GM19395 (cell line): Measurements from ENCODE around the gene ATP2B3.
"Not testable (repeated sequence)": the region's sequence is repeated elsewhere in the genome, so short reads cannot be mapped to it uniquely, and the experiment has no call there.

Experiments used
- ATAC-seq: cut with Tn5 transposase; IDR thresholded peaks from one replicate; pipeline ENCODE4 v1.9.1; 2021; ENCODE audit warnings: mild to moderate bottlenecking, moderate library complexity; ENCODE audit not compliant: unreplicated experiment

The ATP2B3 gene

GRCh38 chrX:153592091-153592833 is 74.8 kb downstream of the ATP2B3 start:
- ATAC-seq: no peak

- no peak for ATAC-seq
Observed at GRCh38 chrX:153592966-153593688, 75.7 kb downstream of the ATP2B3 start.

DNA sequence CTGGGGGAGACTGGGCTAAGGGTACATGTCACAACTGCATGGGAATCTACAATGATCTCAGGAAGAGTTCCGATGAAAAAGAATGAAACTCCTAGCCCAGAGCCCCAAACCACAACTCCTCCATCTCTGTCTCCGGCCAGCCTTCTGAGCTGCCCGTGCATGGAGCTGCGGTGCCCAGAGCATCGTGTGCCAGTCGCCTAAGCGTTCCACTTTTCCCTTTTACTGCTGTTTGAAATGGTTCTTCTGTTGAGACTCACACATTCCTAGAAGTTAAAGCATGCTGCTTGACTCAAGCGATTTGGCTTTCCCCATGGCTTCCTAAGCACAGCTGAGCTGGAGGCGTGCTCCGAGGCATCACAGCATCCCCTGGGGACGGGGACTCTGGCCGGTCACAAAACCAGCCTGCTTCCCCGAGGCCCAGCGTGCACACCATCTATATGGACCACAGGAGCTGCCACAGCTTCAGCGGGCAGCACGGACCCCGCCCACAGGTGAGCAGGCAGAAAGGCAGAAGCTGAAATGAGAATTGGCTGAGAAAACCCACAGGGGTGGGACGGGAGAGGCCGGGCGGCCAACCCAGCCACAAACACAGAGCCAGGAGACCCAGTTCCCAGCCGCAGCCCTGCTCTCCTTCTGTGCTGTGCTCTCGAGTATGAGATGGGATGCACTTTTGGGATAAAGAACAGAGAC is 76.5 kb downstream of the ATP2B3 start:
- ATAC-seq: no peak

DNA sequence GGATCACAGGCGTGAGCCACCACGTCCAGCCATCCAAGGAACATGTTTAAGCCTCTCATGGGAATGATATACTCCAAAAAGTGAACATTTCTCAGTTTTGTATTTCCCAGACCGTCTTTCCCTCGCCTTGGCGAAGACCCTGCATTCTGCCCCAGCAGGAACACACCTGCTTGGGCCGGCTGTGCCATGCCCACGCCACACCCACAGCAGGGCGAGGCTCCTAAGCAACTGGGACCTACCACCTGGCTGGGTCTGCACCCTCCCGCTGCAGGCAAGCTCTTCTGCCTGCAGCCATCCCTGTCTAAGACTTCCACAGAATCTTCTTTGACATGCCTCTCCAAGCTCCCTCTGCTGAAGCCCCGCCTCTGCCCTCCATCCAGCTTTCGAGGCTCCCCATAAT is 77.9 kb downstream of the ATP2B3 start:
- ATAC-seq: no peak

DNA sequence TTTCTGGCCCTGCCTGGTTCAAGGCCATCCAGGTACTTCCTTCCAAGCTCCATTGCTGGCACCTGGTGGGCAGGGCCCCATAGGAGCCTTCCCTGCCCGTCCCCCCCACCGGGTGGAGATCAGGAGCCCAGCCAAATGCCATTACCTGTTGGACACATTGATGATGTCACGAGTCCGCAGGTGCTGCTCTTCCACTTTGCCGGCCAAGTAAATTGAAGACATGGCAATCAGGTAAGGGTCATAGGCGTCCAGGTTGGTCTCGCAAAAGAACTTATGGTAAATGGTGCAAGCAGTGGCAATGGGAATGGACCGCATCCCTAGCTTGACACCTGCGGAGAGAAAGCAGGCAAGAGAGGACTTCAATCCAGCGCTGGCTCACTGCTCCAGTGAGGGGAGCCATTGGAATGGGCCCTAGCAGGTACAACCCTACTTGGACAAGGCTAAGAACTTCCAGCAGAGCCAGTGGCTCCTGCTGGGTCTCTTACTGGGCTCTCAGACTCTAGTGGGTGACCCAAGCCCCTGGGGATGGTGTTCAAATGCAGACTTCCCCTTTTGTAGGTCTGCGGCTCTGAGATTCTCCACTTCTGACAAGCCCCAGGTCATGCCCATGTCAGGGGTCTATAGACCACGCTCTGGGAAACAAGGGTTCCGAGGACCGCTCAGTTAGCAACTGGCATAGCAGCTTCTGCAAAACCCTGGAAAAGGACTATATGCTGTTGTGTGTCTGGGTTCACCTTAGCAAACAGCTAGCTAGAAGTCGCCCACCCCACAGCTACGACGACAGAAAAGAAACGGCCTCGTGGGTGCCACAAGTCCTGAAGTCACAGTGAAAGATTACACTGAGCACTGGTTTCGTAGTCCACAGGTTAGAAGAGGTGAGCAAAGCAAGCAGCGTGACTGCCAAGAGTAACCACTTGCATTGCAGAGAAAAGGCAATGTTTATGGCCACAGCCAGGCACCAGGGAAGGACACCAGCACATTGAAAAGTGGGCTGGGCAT is 78.7 kb downstream of the ATP2B3 start:
- ATAC-seq: no peak

DNA sequence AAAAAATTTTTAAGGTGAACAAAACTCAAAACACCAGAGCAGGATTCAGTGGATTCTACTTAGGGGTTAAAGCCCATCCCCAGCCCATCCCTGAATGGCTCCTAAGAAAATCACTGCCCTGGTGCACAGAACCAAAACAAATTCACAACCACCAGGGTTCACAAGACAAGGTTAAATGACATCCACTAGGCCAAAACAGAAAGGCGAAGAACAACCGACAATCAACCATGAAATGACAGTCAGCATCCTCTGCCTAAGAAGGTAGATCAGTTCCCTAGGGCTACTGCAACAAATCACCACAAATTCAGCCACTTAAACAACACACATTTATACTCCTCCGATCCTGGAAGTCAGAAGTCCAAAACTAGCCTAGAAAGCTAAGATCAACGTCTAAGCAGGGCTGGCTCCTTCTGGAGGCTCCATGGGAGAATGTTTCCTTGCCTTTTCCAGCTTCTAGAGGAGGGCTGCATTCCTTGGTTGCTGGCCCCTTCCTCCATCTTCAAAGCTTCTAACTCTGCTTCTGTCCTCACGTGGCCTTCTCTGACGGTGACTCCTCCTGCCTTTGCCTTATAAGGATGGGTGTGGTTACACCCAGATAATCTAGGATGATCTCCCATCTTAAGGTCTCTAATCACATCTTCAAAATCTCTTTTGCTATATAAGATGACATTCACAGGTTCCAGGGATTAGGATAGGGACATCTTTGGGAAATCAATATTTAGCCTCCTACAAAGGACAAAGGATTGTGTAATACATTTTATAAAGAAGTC is 79.7 kb downstream of the ATP2B3 start:
- no peak for ATAC-seq

- peak; percentile 46 for ATAC-seq
Observed at GRCh38 chrX:153598541-153599191, 81.2 kb downstream of the ATP2B3 start, which contains the start of gene CCNQ. CCNQ (minus strand) TSS chrX:153599139; CDS start chrX:153599073, 66 bp downstream.

- peak; percentile 71 for ATAC-seq
Observed at GRCh38 chrX:153599192-153600031, 82.0 kb downstream of the ATP2B3 start.

DNA sequence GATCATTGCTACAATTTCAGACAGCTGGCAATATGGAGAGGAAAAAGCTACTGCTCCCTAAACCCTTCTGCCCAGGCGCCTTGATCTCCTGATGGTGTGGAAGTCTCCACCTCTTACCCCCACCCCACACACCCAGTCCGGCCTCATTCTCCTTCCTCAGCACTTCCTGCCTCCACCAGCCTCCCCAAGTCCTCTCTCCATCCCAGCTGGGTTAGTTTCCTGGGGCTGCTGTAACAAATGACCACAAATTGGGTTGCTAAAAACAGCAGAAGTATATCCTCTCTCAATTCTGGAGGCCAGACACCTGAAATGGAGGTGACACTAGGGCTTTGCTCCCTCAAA is 82.6 kb downstream of the ATP2B3 start:
- no peak for ATAC-seq

DNA sequence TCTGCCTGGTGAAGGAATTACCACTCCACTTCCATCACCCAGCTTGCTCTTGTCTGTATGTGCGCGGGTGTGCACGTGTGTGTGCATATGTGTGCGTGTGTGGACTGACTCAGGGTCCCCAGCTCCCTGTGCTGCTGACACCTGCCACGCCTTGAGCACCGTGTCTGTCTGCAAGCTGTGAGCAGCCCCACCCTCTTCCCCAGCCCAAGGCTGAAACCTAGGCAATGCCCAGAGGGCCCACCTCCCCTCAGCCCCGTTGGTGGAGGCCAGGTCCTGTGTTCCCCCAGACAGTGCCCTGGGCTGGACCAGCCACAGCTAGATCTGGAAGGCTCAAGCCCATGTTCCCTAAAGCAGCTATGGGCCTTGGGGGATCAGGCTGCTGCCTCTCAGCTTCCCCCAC is 83.5 kb downstream of the ATP2B3 start:
- ATAC-seq: no peak

DNA sequence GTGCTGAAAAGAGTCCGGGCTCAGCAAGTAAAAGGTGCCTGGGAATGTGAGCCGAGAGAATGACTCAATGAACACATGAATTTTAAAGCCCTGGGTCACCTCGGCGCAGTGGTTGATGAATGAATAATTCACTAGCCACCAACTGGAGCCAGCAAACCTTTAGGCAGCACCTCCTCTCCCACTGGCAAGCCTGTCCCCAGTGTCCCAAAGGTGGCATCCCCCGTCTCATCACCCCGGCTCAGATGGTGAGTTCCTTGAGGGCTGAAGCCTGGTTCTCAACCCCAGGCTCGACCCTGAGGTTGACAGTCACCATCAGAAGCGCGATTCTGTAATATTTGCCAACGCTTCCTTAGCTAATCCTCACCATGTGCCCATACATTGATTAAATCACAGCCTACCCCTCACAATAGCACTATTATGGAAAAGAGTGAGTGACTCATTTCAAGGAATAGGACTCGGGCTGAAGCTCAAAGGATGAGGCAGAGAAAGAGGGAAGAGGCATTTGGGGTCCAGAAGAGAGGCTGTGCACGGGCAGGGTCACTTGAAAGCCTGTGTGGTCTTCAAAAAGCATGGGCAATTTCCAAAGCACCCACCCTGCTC is 84.2 kb downstream of the ATP2B3 start:
- ATAC-seq: no peak

GRCh38 chrX:153602601-153603000 is 85.2 kb downstream of the ATP2B3 start:
- no peak for ATAC-seq

GRCh38 chrX:153603131-153603656 is 85.8 kb downstream of the ATP2B3 start:
- ATAC-seq: no peak

- not testable (repeated sequence) for ATAC-seq
Observed at GRCh38 chrX:153604666-153605380, 87.4 kb downstream of the ATP2B3 start.

GRCh38 chrX:153606503-153606902 is 89.1 kb downstream of the ATP2B3 start:
- ATAC-seq: no peak

DNA sequence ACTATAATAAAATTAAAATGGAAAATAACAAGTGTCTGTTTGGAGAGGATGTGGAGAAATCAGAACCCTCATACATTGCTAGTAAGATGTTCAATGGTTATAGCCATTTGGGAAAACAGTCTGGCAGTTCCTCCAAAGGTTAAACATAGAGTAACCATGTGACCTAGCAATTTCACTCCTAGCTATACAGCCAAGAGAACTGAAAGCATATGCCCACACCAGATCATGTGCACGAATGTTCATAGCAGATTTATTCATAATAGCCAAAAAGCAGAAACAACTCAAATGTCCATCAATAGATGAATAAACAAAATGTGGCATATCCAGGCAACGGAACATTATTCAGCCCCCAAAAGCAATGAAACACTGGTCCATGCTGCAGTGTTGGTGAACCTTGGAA is 90.9 kb downstream of the ATP2B3 start:
- ATAC-seq: no peak

GRCh38 chrX:153608806-153609205 is 91.4 kb downstream of the ATP2B3 start:
- ATAC-seq: no peak
